Gastrocnemius medialis (tissue), 4 donors: Measurements from ENCODE around the gene NT5E.

Source experiments
- CTCF ChIP-seq, 5 experiments: fragments of 450-650 bp in 3 of 5; fragments of 200-600 bp in 2 of 5; sonication (generic) in 2 of 5; IDR thresholded peaks in 4 of 5; conservative IDR thresholded peaks in 1 of 5; 1 replicate in 4 of 5; 2 replicates in 1 of 5; pipeline ENCODE4 v1.5.1; 2016 to 2019; ENCODE audit warnings: antibody characterized with exemption in 5 of 5, mild to moderate bottlenecking in 3 of 5, moderate library complexity in 3 of 5
- POLR2A ChIP-seq, 2 donors: fragments of 450-650 bp; IDR thresholded peaks; one replicate each; pipeline ENCODE4 v1.6.1; 2017; ENCODE audit warnings: antibody characterized with exemption in 2 of 2, mild to moderate bottlenecking in 2 of 2, moderate library complexity in 2 of 2

GRCh38 chr6:85463621-85464259, 13.9 kb downstream of the NT5E start:
- TF ChIP-seq CTCF (IDR thresholded peaks at IDR 0.05 in 4 of 5, conservative IDR thresholded peaks at IDR 0.05 in 1 of 5) (no peak), POLR2A (IDR thresholded peaks at IDR 0.05) (no peak)
